HL-60 (cell line): ENCODE data around the gene ANKRD39.

Experiments used
- DNase-seq, 2 experiments: peaks; one replicate each; pipeline ENCODE4 v3.0.0-alpha.2; 2010 to 2020; ENCODE audit warnings: low read depth in 1 of 2, low spot score in 1 of 2
- H3K27ac ChIP-seq: fragments of 250-450 bp; sonication (Bioruptor Pico); replicated peaks from 2 replicates; pipeline ENCODE4 v1.5.1; 2020; ENCODE audit warnings: mild to moderate bottlenecking, moderate library complexity
- H3K27me3 ChIP-seq: fragments of 250-450 bp; sonication (Bioruptor Pico); 2 replicates; pipeline ENCODE4 v1.5.1; 2021; ENCODE audit warnings: mild to moderate bottlenecking, moderate library complexity; ENCODE audit not compliant: insufficient read depth, poor library complexity, severe bottlenecking
- H3K4me3 ChIP-seq: replicated peaks from 2 replicates; pipeline ENCODE4 v1.5.1; 2011; ENCODE audit warnings: mild to moderate bottlenecking, control low read depth, low read length; ENCODE audit not compliant: insufficient read depth
- GABPA ChIP-seq: IDR thresholded peaks from 2 replicates; pipeline ENCODE4 v1.6.1; 2012; ENCODE audit warnings: low read depth
- POLR2AphosphoS5 ChIP-seq: IDR thresholded peaks from 2 replicates; pipeline ENCODE4 v1.6.1; 2012; ENCODE audit warnings: low read depth
- SPI1 ChIP-seq: IDR thresholded peaks from 2 replicates; pipeline ENCODE4 v1.6.1; 2012; ENCODE audit warnings: low read depth, mild to moderate bottlenecking, borderline replicate concordance
- TF ChIP-seq, protein P1 (sequence below): IDR thresholded peaks from one replicate; pipeline ENCODE4 v1.5.1; 2011; ENCODE audit warnings: low read length, control low read depth, inconsistent platforms; ENCODE audit not compliant: insufficient read depth
- TF ChIP-seq, protein P2 (sequence below): IDR thresholded peaks from 2 replicates; pipeline ENCODE4 v1.6.1; 2012; ENCODE audit warnings: low read depth; ENCODE audit not compliant: insufficient replicate concordance

ANKRD39 gene

GRCh38 chr2:96842600-96842999 is 15.2 kb downstream of the ANKRD39 start:
- TF ChIP-seq SPI1, result no peak
- TF ChIP-seq, protein P1, sequence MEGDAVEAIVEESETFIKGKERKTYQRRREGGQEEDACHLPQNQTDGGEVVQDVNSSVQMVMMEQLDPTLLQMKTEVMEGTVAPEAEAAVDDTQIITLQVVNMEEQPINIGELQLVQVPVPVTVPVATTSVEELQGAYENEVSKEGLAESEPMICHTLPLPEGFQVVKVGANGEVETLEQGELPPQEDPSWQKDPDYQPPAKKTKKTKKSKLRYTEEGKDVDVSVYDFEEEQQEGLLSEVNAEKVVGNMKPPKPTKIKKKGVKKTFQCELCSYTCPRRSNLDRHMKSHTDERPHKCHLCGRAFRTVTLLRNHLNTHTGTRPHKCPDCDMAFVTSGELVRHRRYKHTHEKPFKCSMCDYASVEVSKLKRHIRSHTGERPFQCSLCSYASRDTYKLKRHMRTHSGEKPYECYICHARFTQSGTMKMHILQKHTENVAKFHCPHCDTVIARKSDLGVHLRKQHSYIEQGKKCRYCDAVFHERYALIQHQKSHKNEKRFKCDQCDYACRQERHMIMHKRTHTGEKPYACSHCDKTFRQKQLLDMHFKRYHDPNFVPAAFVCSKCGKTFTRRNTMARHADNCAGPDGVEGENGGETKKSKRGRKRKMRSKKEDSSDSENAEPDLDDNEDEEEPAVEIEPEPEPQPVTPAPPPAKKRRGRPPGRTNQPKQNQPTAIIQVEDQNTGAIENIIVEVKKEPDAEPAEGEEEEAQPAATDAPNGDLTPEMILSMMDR, result no peak
- no peak for TF ChIP-seq GABPA
- TF ChIP-seq POLR2AphosphoS5, result no peak; the same call in 1 of the 2 replicates
- TF ChIP-seq, protein P2, sequence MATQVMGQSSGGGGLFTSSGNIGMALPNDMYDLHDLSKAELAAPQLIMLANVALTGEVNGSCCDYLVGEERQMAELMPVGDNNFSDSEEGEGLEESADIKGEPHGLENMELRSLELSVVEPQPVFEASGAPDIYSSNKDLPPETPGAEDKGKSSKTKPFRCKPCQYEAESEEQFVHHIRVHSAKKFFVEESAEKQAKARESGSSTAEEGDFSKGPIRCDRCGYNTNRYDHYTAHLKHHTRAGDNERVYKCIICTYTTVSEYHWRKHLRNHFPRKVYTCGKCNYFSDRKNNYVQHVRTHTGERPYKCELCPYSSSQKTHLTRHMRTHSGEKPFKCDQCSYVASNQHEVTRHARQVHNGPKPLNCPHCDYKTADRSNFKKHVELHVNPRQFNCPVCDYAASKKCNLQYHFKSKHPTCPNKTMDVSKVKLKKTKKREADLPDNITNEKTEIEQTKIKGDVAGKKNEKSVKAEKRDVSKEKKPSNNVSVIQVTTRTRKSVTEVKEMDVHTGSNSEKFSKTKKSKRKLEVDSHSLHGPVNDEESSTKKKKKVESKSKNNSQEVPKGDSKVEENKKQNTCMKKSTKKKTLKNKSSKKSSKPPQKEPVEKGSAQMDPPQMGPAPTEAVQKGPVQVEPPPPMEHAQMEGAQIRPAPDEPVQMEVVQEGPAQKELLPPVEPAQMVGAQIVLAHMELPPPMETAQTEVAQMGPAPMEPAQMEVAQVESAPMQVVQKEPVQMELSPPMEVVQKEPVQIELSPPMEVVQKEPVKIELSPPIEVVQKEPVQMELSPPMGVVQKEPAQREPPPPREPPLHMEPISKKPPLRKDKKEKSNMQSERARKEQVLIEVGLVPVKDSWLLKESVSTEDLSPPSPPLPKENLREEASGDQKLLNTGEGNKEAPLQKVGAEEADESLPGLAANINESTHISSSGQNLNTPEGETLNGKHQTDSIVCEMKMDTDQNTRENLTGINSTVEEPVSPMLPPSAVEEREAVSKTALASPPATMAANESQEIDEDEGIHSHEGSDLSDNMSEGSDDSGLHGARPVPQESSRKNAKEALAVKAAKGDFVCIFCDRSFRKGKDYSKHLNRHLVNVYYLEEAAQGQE, result no peak
- H3K4me3 ChIP-seq, result no peak overlapping the region
- H3K27ac ChIP-seq, result no peak overlapping the region
- no peak for DNase-seq
- no peaks in the 10 kb centered on the region for H3K27me3 ChIP-seq

DNA sequence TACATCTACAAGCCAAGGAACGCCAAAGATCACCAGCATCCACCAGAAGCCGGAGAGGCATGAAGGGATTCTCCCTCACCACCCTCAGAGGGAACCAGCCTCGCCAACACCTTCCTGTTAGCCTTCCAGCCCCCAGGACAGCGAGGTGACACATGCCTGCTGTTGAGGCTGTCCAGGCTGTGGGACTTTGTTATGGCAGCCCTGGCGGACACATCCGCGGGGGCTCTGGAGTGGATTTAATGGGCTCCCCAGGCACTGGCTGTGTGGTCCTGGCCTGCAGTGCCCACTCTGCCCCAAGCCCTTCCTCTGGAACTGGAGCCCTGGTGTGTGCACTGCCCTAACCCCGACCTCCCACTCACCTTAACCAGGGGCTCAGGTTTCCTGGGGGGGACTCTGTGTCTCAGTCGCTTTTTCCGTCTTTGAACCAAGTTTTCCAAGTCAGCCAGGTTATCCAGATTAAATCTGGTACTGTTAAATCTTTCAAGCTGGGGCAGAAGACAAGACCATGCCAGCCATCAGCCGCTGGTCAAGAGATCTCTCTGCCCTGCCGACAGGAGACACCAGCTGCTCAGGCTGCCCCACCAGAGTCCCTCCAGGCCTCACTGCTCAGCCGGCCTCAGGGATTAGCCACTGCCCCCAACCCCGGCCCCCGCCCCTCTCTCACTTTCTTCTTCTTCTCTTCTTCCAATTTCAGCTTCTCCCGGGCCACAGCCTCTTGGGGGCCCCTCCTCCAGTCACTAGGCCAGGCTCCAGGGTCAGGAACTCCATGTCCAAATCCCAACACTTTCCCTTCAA is 15.9 kb downstream of the ANKRD39 start:
- DNase-seq, result no peak
- no peaks in the 10 kb centered on the region for H3K27me3 ChIP-seq
- TF ChIP-seq, protein P2, result no peak
- no peak for TF ChIP-seq GABPA
- TF ChIP-seq SPI1, result no peak
- no peak overlapping the region for H3K4me3 ChIP-seq
- H3K27ac ChIP-seq, result no peak overlapping the region

- TF ChIP-seq, protein P1, result no peak
- TF ChIP-seq, protein P2, result no peak
- TF ChIP-seq GABPA, result no peak
- TF ChIP-seq SPI1, result no peak
- Histone ChIP-seq H3K27me3 (no peaks in the 10 kb centered on the region), H3K4me3 (no peak overlapping the region), H3K27ac (peak overlapping the region; percentile 38)
- no peak for DNase-seq
These were observed 17.7 kb downstream of the ANKRD39 start for GRCh38 chr2:96839875-96840850.
